IPS-20b (cell line): Measurements from ENCODE around the gene MAGI1.
A peak's percentile ranks its signal among the peaks of the same experiment; 100 is the strongest.

Source experiments
- H3K27ac ChIP-seq: one replicate; pipeline ENCODE4 v1.5.1; 2013; ENCODE audit warnings: low read length
- H3K27me3 ChIP-seq: 2 replicates; pipeline ENCODE4 v1.6.1; 2013; ENCODE audit warnings: mild to moderate bottlenecking, low read length, inconsistent platforms; ENCODE audit not compliant: insufficient read depth
- H3K36me3 ChIP-seq: 2 replicates; pipeline ENCODE4 v1.6.1; 2013; ENCODE audit warnings: low read depth, mild to moderate bottlenecking, inconsistent platforms, low read length, moderate library complexity; ENCODE audit not compliant: insufficient read depth
- H3K4me1 ChIP-seq: 2 replicates; pipeline ENCODE4 v1.6.1; 2013; ENCODE audit warnings: mild to moderate bottlenecking, control low read depth, inconsistent platforms, low read length, moderate library complexity; ENCODE audit not compliant: insufficient read depth
- H3K4me3 ChIP-seq: 2 replicates; pipeline ENCODE4 v1.5.1; 2013; ENCODE audit warnings: mild to moderate bottlenecking, low read length, inconsistent platforms
- H3K9ac ChIP-seq: 2 replicates; pipeline ENCODE4 v1.6.1; 2013; ENCODE audit warnings: low read depth, mild to moderate bottlenecking, inconsistent platforms, low read length, moderate library complexity
- H3K9me3 ChIP-seq: 2 replicates; pipeline ENCODE4 v1.6.1; 2013; ENCODE audit warnings: mild to moderate bottlenecking, low read depth, low read length, inconsistent platforms; ENCODE audit not compliant: insufficient read depth

The MAGI1 gene

DNA sequence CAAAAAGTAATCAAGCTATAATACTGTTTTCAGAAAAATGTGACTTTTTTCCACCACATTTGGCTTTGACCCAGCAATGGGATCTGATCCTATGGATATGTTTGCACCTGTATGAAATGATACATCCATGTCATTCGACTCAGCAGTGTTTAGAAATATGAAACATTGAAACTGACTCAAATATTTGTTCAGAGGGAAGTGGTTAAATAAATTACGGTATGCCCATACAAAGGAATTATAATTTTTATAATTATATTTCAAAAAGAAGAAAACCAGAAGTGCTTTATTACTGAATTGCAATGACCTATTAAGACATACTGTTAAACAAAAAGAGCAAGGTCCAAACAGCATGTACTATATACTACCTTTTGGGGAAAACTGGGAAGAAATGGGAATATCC is 546.5 kb downstream of the MAGI1 start:
- H3K9ac ChIP-seq, result no peak overlapping the region
- no peak overlapping the region for H3K4me3 ChIP-seq
- H3K4me1 ChIP-seq, result no peaks in the 10 kb centered on the region; the same call in 1 of the 2 replicates
- no peaks in the 10 kb centered on the region for H3K27me3 ChIP-seq
- peaks cover 3% of the 10 kb centered on the region; the same call in 1 of the 2 replicates for H3K36me3 ChIP-seq
- H3K9me3 ChIP-seq, result no peaks in the 10 kb centered on the region
- H3K27ac ChIP-seq, result no peak overlapping the region

- Histone ChIP-seq H3K9ac (no peak overlapping the region), H3K9me3 (no peaks in the 10 kb centered on the region), H3K4me1 (peaks cover 12% of the 10 kb centered on the region), H3K27ac (no peak overlapping the region), H3K27me3 (no peaks in the 10 kb centered on the region), H3K36me3 (peaks cover 3% of the 10 kb centered on the region; the same call in 1 of the 2 replicates), H3K4me3 (no peak overlapping the region)
These were observed 548.6 kb downstream of the MAGI1 start for GRCh38 chr3:65490114-65490513.

- H3K9me3 ChIP-seq, result no peaks in the 10 kb centered on the region
These were observed 549.5 kb downstream of the MAGI1 start for GRCh38 chr3:65489253-65489652.

DNA sequence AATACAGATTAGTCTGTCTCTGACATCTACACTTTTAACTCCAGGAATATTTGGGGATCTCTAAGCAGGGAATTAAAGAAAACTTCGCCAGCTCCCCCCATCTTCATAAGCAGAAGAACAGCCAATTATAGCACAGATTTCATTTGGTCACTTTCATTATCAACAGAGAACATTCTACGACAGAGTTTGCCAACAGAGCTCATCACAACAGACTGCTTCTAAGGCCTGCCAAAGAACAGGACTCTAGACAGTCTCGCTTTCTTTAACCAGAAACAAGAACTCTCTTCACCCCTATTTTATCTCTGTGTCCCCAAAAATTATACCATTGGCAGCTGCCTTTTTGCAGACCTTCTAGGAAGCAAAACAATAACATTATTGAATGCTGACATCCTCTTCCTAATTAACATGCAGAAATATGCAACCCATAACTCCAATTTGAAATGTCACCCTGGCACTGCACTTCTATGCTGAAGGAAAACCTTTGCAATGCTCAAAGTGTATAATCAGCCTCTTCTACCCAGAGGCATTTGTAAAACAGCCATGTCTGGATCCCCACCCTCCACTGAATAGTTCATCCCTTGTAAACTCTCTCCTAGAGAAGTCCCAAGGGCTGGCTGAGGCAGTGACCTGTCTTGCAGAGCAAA is 552.8 kb downstream of the MAGI1 start:
- H3K27me3 ChIP-seq, result no peaks in the 10 kb centered on the region
- H3K4me3 ChIP-seq, result no peak overlapping the region
- no peaks in the 10 kb centered on the region for H3K36me3 ChIP-seq
- no peak overlapping the region for H3K27ac ChIP-seq
- peaks cover 40% of the 10 kb centered on the region for H3K4me1 ChIP-seq
- no peaks in the 10 kb centered on the region for H3K9me3 ChIP-seq
- no peak overlapping the region for H3K9ac ChIP-seq

More at GRCh38 chr3:65489253-65489652, 549.5 kb downstream of the MAGI1 start:
- H3K27me3 ChIP-seq, result no peaks in the 10 kb centered on the region
- no peak overlapping the region for H3K4me3 ChIP-seq
- H3K4me1 ChIP-seq, result peaks cover 20% of the 10 kb centered on the region
- H3K9ac ChIP-seq, result no peak overlapping the region
- no peak overlapping the region for H3K27ac ChIP-seq
- peaks cover 3% of the 10 kb centered on the region; the same call in 1 of the 2 replicates for H3K36me3 ChIP-seq

DNA sequence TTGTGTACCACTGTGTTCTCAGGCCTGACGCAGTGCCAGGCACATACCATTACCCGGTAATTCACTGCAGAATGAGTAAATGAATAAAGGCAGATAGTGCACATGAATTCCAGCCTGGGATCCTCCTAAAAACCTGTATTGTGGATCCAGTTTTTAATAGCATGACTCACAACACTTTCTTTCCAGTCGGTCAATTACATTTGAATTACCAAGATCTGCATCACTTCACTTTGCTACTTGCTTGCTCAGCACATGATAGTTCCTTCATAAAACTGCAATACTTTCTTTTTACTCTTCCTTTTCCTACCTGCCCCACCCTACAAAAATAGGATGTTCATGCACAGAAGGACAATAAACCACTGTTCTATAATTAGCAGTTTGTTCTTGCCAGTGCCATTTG is 553.8 kb downstream of the MAGI1 start:
- Histone ChIP-seq H3K36me3 (no peaks in the 10 kb centered on the region), H3K27ac (peak overlapping the region; percentile 13), H3K9ac (no peak overlapping the region), H3K4me3 (no peak overlapping the region), H3K9me3 (no peaks in the 10 kb centered on the region), H3K27me3 (no peaks in the 10 kb centered on the region), H3K4me1 (peaks cover 42% of the 10 kb centered on the region)

GRCh38 chr3:65483480-65483879 is 555.2 kb downstream of the MAGI1 start:
- Histone ChIP-seq H3K9ac (peak overlapping the region; percentile 53), H3K4me3 (peak overlapping the region; percentile 39), H3K36me3 (no peaks in the 10 kb centered on the region), H3K9me3 (no peaks in the 10 kb centered on the region), H3K4me1 (peaks cover 43% of the 10 kb centered on the region), H3K27me3 (no peaks in the 10 kb centered on the region), H3K27ac (no peak overlapping the region)

DNA sequence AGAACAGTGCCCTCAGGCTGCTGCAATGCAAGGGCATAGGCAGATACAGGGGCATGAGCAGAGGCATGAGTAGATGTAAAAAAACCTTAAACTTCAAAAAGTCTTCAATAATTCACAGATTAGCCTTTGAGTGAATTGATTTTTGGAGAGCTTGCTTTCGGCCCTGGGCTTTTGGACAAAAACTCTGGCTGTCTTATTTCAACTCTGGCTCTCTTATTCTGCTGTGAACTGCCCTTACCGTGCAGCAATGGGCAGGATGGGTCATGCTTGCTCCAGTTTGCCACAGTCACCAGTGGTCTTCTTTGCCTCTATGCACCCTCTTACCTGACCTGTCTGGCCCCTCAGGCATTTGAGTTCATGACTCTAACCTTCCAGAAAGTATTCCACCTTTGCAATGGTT is 555.7 kb downstream of the MAGI1 start:
- H3K27ac ChIP-seq, result no peak overlapping the region
- no peaks in the 10 kb centered on the region for H3K36me3 ChIP-seq

GRCh38 chr3:65481085-65481484 is 557.6 kb downstream of the MAGI1 start:
- Histone ChIP-seq H3K9ac (no peak overlapping the region), H3K9me3 (no peaks in the 10 kb centered on the region), H3K4me1 (peaks cover 50% of the 10 kb centered on the region), H3K4me3 (no peak overlapping the region), H3K36me3 (peaks cover 2% of the 10 kb centered on the region; the same call in 1 of the 2 replicates), H3K27me3 (no peaks in the 10 kb centered on the region), H3K27ac (no peak overlapping the region)

More for the DNA sequence above, 555.7 kb downstream of the MAGI1 start:
- H3K27me3 ChIP-seq, result no peaks in the 10 kb centered on the region
- no peaks in the 10 kb centered on the region for H3K9me3 ChIP-seq
- H3K4me3 ChIP-seq, result peak overlapping the region; percentile 39
- peaks cover 46% of the 10 kb centered on the region for H3K4me1 ChIP-seq
- peak overlapping the region; percentile 53 for H3K9ac ChIP-seq

DNA sequence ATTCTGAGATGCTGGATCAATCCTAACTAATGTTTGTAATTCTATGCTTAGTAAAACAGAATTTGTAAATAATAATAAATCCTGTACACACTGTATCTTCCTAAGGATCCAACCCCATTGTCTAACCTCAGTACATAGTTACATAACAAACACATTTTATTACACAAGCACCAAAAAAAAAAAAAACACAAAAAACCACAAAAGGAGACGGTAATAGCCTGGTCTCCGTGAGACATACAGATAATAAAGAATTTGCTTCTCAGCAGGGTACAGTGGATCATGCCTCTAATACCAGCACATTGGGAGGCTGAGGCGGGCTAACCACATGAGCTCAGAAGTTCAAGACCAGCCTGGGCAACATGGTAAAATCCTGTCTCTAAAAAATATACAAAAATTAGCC is 558.7 kb downstream of the MAGI1 start:
- peaks cover 12% of the 10 kb centered on the region; the same call in 1 of the 2 replicates for H3K36me3 ChIP-seq
- H3K4me1 ChIP-seq, result peaks cover 41% of the 10 kb centered on the region
- H3K27me3 ChIP-seq, result no peaks in the 10 kb centered on the region
- H3K9me3 ChIP-seq, result no peaks in the 10 kb centered on the region
- no peak overlapping the region for H3K9ac ChIP-seq
- no peak overlapping the region for H3K4me3 ChIP-seq
- no peak overlapping the region for H3K27ac ChIP-seq

DNA sequence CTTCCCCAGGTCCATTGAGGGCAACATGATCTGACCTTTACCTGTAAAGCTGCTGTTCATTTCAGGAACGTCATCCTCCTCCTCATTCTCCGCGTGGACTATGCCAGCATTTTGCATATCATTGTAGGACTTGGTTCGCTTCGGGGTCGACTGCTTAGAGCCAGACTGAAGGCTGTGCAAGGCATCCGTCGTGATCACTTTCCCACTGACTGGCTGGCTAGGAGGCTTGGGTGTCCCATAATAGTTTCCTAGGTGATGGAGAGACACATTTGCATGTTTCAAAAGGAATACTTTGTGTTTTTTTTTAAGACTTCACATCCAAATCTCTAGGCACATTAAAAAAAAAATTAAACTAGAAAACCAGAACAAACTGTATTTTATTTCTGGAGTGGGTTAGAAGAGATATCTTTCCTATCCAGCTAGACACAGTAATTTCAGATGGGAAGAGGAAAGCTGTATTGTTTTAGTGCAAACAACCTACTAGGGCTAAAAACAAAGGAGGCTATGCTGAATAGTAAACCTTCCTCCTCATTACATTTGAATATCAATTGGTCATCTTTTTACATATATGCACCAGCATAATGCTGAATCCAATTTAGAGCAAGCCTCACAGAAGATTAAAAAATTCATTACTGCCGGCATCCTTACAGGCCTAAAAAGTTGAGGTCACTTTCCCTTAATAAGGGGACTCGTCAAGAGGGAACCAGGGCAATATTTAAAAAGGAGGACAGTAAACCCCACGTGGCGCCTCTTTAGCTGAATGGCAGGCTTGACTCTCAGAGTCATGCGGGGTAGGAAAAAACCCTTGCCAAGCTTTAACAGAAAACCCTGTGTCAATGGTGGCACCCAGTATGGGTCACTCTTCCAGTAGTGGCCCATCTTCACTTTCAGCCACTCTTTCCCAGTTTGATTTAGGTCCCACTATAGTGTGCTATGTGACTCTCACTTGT is 559.9 kb downstream of the MAGI1 start:
- peak overlapping the region; percentile 32; the same call in 1 of the 2 replicates for H3K4me3 ChIP-seq
- peaks cover 30% of the 10 kb centered on the region for H3K4me1 ChIP-seq
- peak overlapping the region; percentile 22; the same call in 1 of the 2 replicates for H3K9ac ChIP-seq
- no peaks in the 10 kb centered on the region for H3K27me3 ChIP-seq
- H3K9me3 ChIP-seq, result no peaks in the 10 kb centered on the region
- peaks cover 16% of the 10 kb centered on the region; the same call in 1 of the 2 replicates for H3K36me3 ChIP-seq
- H3K27ac ChIP-seq, result no peak overlapping the region

DNA sequence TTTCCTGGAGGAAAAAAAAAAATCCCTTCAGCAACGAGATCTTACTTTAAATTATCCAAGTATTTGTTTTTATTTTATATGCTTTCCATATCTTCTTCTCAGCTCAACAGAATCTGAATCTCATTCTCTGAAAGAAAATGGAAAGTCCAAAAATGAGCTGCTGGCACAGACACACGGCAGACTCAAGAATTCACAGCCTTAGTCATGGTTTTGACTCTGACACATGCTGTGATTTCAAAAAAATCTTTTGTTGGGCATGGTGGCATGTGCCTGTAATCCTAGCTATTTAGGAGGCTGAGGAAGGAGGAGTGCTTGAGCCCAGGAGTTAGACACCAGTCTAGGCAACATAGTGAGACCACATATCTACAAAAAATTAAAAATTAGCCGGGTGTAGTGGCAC is 565.0 kb downstream of the MAGI1 start:
- no peak overlapping the region for H3K9ac ChIP-seq
- peaks cover 21% of the 10 kb centered on the region; the same call in 1 of the 2 replicates for H3K36me3 ChIP-seq
- no peak overlapping the region for H3K27ac ChIP-seq
- no peaks in the 10 kb centered on the region for H3K27me3 ChIP-seq
- H3K4me3 ChIP-seq, result no peak overlapping the region
- H3K4me1 ChIP-seq, result peaks cover 11% of the 10 kb centered on the region; the same call in 1 of the 2 replicates
- H3K9me3 ChIP-seq, result no peaks in the 10 kb centered on the region
